Hepatocyte (in vitro differentiated cells): ENCODE data around the gene FAM222A.

Source experiments
- CTCF ChIP-seq: fragments of 200-600 bp; sonication (generic); IDR thresholded peaks from 2 replicates; pipeline ENCODE4 v1.5.1; 2016; ENCODE audit warnings: antibody characterized with exemption, mild to moderate bottlenecking; ENCODE audit not compliant: poor library complexity
- EZH2 ChIP-seq: fragments of 200-600 bp; sonication (generic); IDR thresholded peaks from 2 replicates; pipeline ENCODE4 v1.6.1; 2016; ENCODE audit warnings: antibody characterized with exemption, mild to moderate bottlenecking, borderline replicate concordance
- EZH2phosphoT487 ChIP-seq: fragments of 200-600 bp; sonication (generic); IDR thresholded peaks from one replicate; pipeline ENCODE4 v1.6.1; 2018; ENCODE audit warnings: antibody characterized with exemption, mild to moderate bottlenecking, low read depth, moderate library complexity; ENCODE audit not compliant: unreplicated experiment, severe bottlenecking

GRCh38 chr12:109757671-109758265, 44.1 kb downstream of the FAM222A start:
- TF ChIP-seq EZH2 = no peak
- TF ChIP-seq CTCF = no peak
- no peak for TF ChIP-seq EZH2phosphoT487
